Measurements from ENCODE around the gene ATP8A1. TPM values are rescaled to one million over a fixed set of nuclear protein-coding genes. Genes with fewer than 3 reads are reported as not detected.
"Not testable (repeated sequence)": the region's sequence is repeated elsewhere in the genome, so short reads cannot be mapped to it uniquely, and the experiment has no call there.

The ATP8A1 gene
- total and polyA plus RNA-seq, 8 donors = 4.8 to 15.3 (median 10.8) TPM

GRCh38 chr4:42488554-42488953 is 168.4 kb downstream of the ATP8A1 start:
- TF ChIP-seq CTCF (IDR thresholded peaks at IDR 0.05) = no peak
- H3K27me3 ChIP-seq = no peaks in the 10 kb centered on the region
- peaks cover 0 to 7% (median 0%) of the 10 kb centered on the region in 3 donors for H3K4me1 ChIP-seq
- no peak for DNase-seq
- no peak for FAIRE-seq
- intact Hi-C loops (cut with DNase I) = no loop called here
- no peak overlapping the region for H3K27ac ChIP-seq
- no peak overlapping the region for H3K4me3 ChIP-seq
- no peaks in the 10 kb centered on the region for H3K36me3 ChIP-seq
- WGBS, 2 donors = 89 to 90% methylated on average over 3 of the region's 3 CpGs
- H3K9me3 ChIP-seq = no peaks in the 10 kb centered on the region
- ATAC-seq = no peak

- Histone ChIP-seq H3K36me3 (no peaks in the 10 kb centered on the region), H3K27me3 (no peaks in the 10 kb centered on the region), H3K27ac (no peak overlapping the region), H3K4me1 (peaks cover 0 to 7% (median 0%) of the 10 kb centered on the region in 3 donors), H3K9me3 (no peaks in the 10 kb centered on the region), H3K4me3 (no peak overlapping the region)
- no peak for TF ChIP-seq CTCF (IDR thresholded peaks at IDR 0.05)
- no peak for DNase-seq
- 95 to 96% methylated on average over 2 of the region's 2 CpGs for WGBS, 2 donors
- no peak for FAIRE-seq
- ATAC-seq = no peak
- intact Hi-C loops (cut with DNase I) = no loop called here
Observed at GRCh38 chr4:42488114-42488513, 168.8 kb downstream of the ATP8A1 start.

GRCh38 chr4:42487230-42487629 is 169.7 kb downstream of the ATP8A1 start:
- TF ChIP-seq CTCF (IDR thresholded peaks at IDR 0.05) = no peak
- no peaks in the 10 kb centered on the region for H3K27me3 ChIP-seq
- ATAC-seq (no peak), FAIRE-seq (no peak), DNase-seq (no peak)
- H3K4me1 ChIP-seq = peaks cover 0 to under 1% (median 0%) of the 10 kb centered on the region in 3 donors
- H3K36me3 ChIP-seq = no peaks in the 10 kb centered on the region
- no peaks in the 10 kb centered on the region for H3K9me3 ChIP-seq
- intact Hi-C loops (cut with DNase I) = no loop called here
- 65 to 66% methylated on average over 1 of the region's 1 CpG for WGBS, 2 donors
- H3K4me3 ChIP-seq = no peak overlapping the region
- H3K27ac ChIP-seq = no peak overlapping the region

GRCh38 chr4:42486156-42486555 is 170.7 kb downstream of the ATP8A1 start:
- intact Hi-C loops (cut with DNase I); H3K9me3 ChIP-seq; H3K4me1 ChIP-seq; H3K36me3 ChIP-seq; H3K4me3 ChIP-seq; DNase-seq; FAIRE-seq; H3K27me3 ChIP-seq; ATAC-seq; H3K27ac ChIP-seq: not testable (repeated sequence)
- WGBS, 2 donors = 97 to 99% methylated on average over 6 of the region's 6 CpGs

- Histone ChIP-seq H3K36me3 (no peaks in the 10 kb centered on the region), H3K27me3 (no peaks in the 10 kb centered on the region), H3K4me3 (no peak overlapping the region), H3K27ac (no peak overlapping the region), H3K4me1 (no peaks in the 10 kb centered on the region), H3K9me3 (no peaks in the 10 kb centered on the region)
- DNase-seq = no peak
- no peak for TF ChIP-seq CTCF (IDR thresholded peaks at IDR 0.05)
- 90 to 91% methylated on average over 4 of the region's 4 CpGs for WGBS, 2 donors
- no peak for ATAC-seq
- no peak for FAIRE-seq
- intact Hi-C loops (cut with DNase I) = no loop called here
Observed at GRCh38 chr4:42484630-42485029, 172.3 kb downstream of the ATP8A1 start.
